ENCODE data around the gene KNOP1. TPM values are rescaled to one million over a fixed set of nuclear protein-coding genes. Genes with fewer than 3 reads are reported as not detected.

Gene KNOP1
- total RNA-seq, 1 experiment from 2014 or later = 93.9 TPM

- H2AFZ ChIP-seq (ENCODE audit: low read length) = no peak overlapping the region
- no peak overlapping the region for H3K4me2 ChIP-seq (ENCODE audit: insufficient read depth, insufficient read length, low read length)
- peaks cover 8 to 11% of the 10 kb centered on the region in 2 experiments for H3K4me1 Mint-ChIP-seq
These were observed 48.0 kb upstream of the KNOP1 start for GRCh38 chr16:19765860-19766553.

More at GRCh38 chr16:19765860-19766553, 48.0 kb upstream of the KNOP1 start:
- Histone ChIP-seq H4K5ac (ENCODE audit: insufficient read length, low read depth, low read length) (no peak overlapping the region), H2AK5ac (ENCODE audit: insufficient read length, low read length) (no peak overlapping the region), H3K18ac (ENCODE audit: insufficient read length, low read depth, low read length) (no peak overlapping the region), H4K20me1 (ENCODE audit: control insufficient read depth, insufficient read depth, insufficient read length) (no peaks in the 10 kb centered on the region), H3K79me1 (ENCODE audit: insufficient read depth, low read depth, low read length, poor library complexity, severe bottlenecking) (no peaks in the 10 kb centered on the region), H3K4ac (ENCODE audit: low read depth, low read length) (no peak overlapping the region), H3K27ac (ENCODE audit: insufficient read length, low read depth, low read length) (no peak overlapping the region), H2BK15ac (ENCODE audit: low read depth, low read length) (no peak overlapping the region), H2BK5ac (ENCODE audit: insufficient read length, low read length) (no peak overlapping the region), H3K79me2 (ENCODE audit: insufficient read depth, low read length) (no peaks in the 10 kb centered on the region), H2BK120ac (ENCODE audit: low read depth, low read length, poor library complexity, severe bottlenecking) (no peak overlapping the region), H3K27me3 (ENCODE audit: insufficient read depth, low read length) (no peaks in the 10 kb centered on the region), H3K23ac (ENCODE audit: insufficient read length, low read depth, low read length) (no peak overlapping the region), H3K23me2 (ENCODE audit: insufficient read length, low read depth, low read length, poor library complexity, severe bottlenecking) (no peaks in the 10 kb centered on the region), H3K14ac (ENCODE audit: insufficient read depth, low read length) (no peak overlapping the region), H2BK12ac (ENCODE audit: insufficient read length, low read depth, low read length) (no peak overlapping the region), H3K9me3 (ENCODE audit: control insufficient read depth, low read depth, low read length) (no peaks in the 10 kb centered on the region), H3K9ac (ENCODE audit: extremely low read depth, insufficient read length, low read length) (no peak overlapping the region), H4K91ac (ENCODE audit: insufficient read length, low read depth, low read length) (no peak overlapping the region), H4K8ac (replicated peaks; ENCODE audit: insufficient read length, low read depth, low read length) (no peak overlapping the region), H2BK20ac (ENCODE audit: low read depth, low read length, poor library complexity, severe bottlenecking) (no peak overlapping the region), H3K56ac (ENCODE audit: insufficient read length, low read depth, low read length) (no peak overlapping the region), H3T11ph (ENCODE audit: low read length) (no peak overlapping the region), H3K4me1 (ENCODE audit: insufficient read depth, low read length) (peaks cover 4% of the 10 kb centered on the region; the same call in 1 of the 2 replicates)
- Mint-ChIP-seq H3K27ac (peak overlapping the region in 1 of 3 experiments; percentile 64; a peak in 1 of 7 replicates), H3K9me3 (peaks cover 14% of the 10 kb centered on the region in 2 experiments), H3K36me3 (ENCODE audit: insufficient read depth in 1 of 3, low read depth in 3 of 3) (peaks cover 10 to 26% (median 14%) of the 10 kb centered on the region in 3 experiments), H3K27me3 (ENCODE audit: low read depth) (no peaks in the 10 kb centered on the region), H3K4me3 (no peak overlapping the region)
- TF ChIP-seq CTCF (conservative IDR thresholded peaks at IDR 0.05) = no peak
- no CpG with 5 or more reads among the region's 6 CpGs for whole genome bisulfite sequencing (ENCODE audit: extremely low coverage, insufficient read length, low lambda C conversion rate)
- DNase-seq = no peak
